Loucy (cell line): ENCODE data around the gene SPDYA.
"Not testable (repeated sequence)": the region's sequence is repeated elsewhere in the genome, so short reads cannot be mapped to it uniquely, and the experiment has no call there.

Experiments
- H2AFZ ChIP-seq: fragments of 200-600 bp; sonication (generic); 2 replicates; pipeline ENCODE4 v1.6.0; 2016; ENCODE audit warnings: antibody characterized with exemption, mild to moderate bottlenecking, low read length, moderate library complexity
- H3F3A ChIP-seq: fragments of 200-600 bp; 2 replicates; pipeline ENCODE4 v1.6.0; 2016; ENCODE audit warnings: antibody characterized with exemption, low read depth, mild to moderate bottlenecking
- H3K27me3 ChIP-seq: fragments of 200-600 bp; sonication (generic); 2 replicates; pipeline ENCODE4 v1.6.1; 2014; ENCODE audit warnings: low read length, mild to moderate bottlenecking; ENCODE audit not compliant: insufficient read depth, poor library complexity, severe bottlenecking
- H3K36me3 ChIP-seq: fragments of 200-600 bp; sonication (generic); 2 replicates; pipeline ENCODE4 v1.6.1; 2016; ENCODE audit warnings: low read length; ENCODE audit not compliant: insufficient read depth
- H3K4me1 ChIP-seq: fragments of 200-600 bp; sonication (generic); 2 replicates; pipeline ENCODE4 v1.5.1; 2014; ENCODE audit warnings: low read length, mild to moderate bottlenecking; ENCODE audit not compliant: insufficient read depth, poor library complexity, severe bottlenecking
- H3K4me2 ChIP-seq: fragments of 200-600 bp; sonication (generic); 2 replicates; pipeline ENCODE4 v1.6.0; 2014; ENCODE audit warnings: antibody characterized with exemption, low read length, low read depth, mild to moderate bottlenecking; ENCODE audit not compliant: poor library complexity, severe bottlenecking
- H3K4me3 ChIP-seq: fragments of 200-600 bp; sonication (generic); 2 replicates; pipeline ENCODE4 v1.5.1; 2014; ENCODE audit warnings: low read length, mild to moderate bottlenecking, mixed read lengths; ENCODE audit not compliant: poor library complexity, severe bottlenecking
- H3K79me2 ChIP-seq: fragments of 200-600 bp; sonication (generic); 2 replicates; pipeline ENCODE4 v1.6.1; 2014; ENCODE audit warnings: low read length; ENCODE audit not compliant: insufficient read depth
- H3K9ac ChIP-seq: fragments of 200-600 bp; sonication (generic); 2 replicates; pipeline ENCODE4 v1.6.0; 2014; ENCODE audit warnings: mild to moderate bottlenecking, low read depth, low read length, moderate library complexity; ENCODE audit not compliant: poor library complexity, severe bottlenecking
- H3K9me2 ChIP-seq: fragments of 200-600 bp; sonication (generic); replicated peaks from 2 replicates; pipeline ENCODE4 v1.6.1; 2016; ENCODE audit warnings: low read depth, low read length, mixed read lengths
- H3K9me3 ChIP-seq: fragments of 200-600 bp; sonication (generic); 2 replicates; pipeline ENCODE4 v1.6.1; 2014; ENCODE audit warnings: mild to moderate bottlenecking, antibody characterized with exemption, low read length, low read depth; ENCODE audit not compliant: insufficient read depth
- H4K20me1 ChIP-seq: fragments of 200-600 bp; sonication (generic); 2 replicates; pipeline ENCODE4 v1.6.0; 2014; ENCODE audit warnings: antibody characterized with exemption, low read length, mild to moderate bottlenecking; ENCODE audit not compliant: insufficient read depth, poor library complexity, severe bottlenecking
- CTCF ChIP-seq: fragments of 200-600 bp; sonication (generic); conservative IDR thresholded peaks from 2 replicates; pipeline ENCODE4 v1.5.1; 2014; ENCODE audit warnings: mild to moderate bottlenecking, antibody characterized with exemption, low read length
- EZH2phosphoT487 ChIP-seq: fragments of 200-600 bp; IDR thresholded peaks from 2 replicates; pipeline ENCODE4 v1.6.1; 2018; ENCODE audit warnings: antibody characterized with exemption, mild to moderate bottlenecking, moderate library complexity, borderline replicate concordance

Gene SPDYA

GRCh38 chr2:28782423-28782822, 28.2 kb upstream of the SPDYA start:
- no peaks in the 10 kb centered on the region for H3K4me1 ChIP-seq
- no peak overlapping the region for H3K4me3 ChIP-seq
- peaks cover 14% of the 10 kb centered on the region; the same call in 1 of the 2 replicates for H3K79me2 ChIP-seq
- peaks cover 23% of the 10 kb centered on the region for H4K20me1 ChIP-seq
- no peaks in the 10 kb centered on the region for H3K27me3 ChIP-seq
- H3F3A ChIP-seq, result no peaks in the 10 kb centered on the region
- H3K36me3 ChIP-seq, result peaks cover 94% of the 10 kb centered on the region
- no peaks in the 10 kb centered on the region for H3K9me2 ChIP-seq
- H3K9me3 ChIP-seq, result no peaks in the 10 kb centered on the region
- no peak overlapping the region for H2AFZ ChIP-seq
- TF ChIP-seq EZH2phosphoT487 (no peak), CTCF (no peak)
- H3K4me2 ChIP-seq, result no peak overlapping the region
- no peak overlapping the region for H3K9ac ChIP-seq

GRCh38 chr2:28784570-28784969, 26.1 kb upstream of the SPDYA start:
- H3K36me3 ChIP-seq, result peaks cover 92% of the 10 kb centered on the region
- H3K9me2 ChIP-seq, H3K4me1 ChIP-seq, H3K27me3 ChIP-seq, H3K4me2 ChIP-seq, H3K79me2 ChIP-seq, H3F3A ChIP-seq, H3K9ac ChIP-seq, H3K9me3 ChIP-seq, H4K20me1 ChIP-seq, H2AFZ ChIP-seq, H3K4me3 ChIP-seq: not testable (repeated sequence)

- Histone ChIP-seq H3K4me3 (no peak overlapping the region), H3K9me2 (no peaks in the 10 kb centered on the region), H3K79me2 (peaks cover 26% of the 10 kb centered on the region), H3K9me3 (no peaks in the 10 kb centered on the region), H2AFZ (no peak overlapping the region), H3K4me1 (no peaks in the 10 kb centered on the region), H3F3A (no peaks in the 10 kb centered on the region), H3K4me2 (no peak overlapping the region), H3K36me3 (peaks cover 92% of the 10 kb centered on the region), H4K20me1 (peaks cover 18% of the 10 kb centered on the region), H3K9ac (no peak overlapping the region), H3K27me3 (no peaks in the 10 kb centered on the region)
- no peak for TF ChIP-seq CTCF
- TF ChIP-seq EZH2phosphoT487, result no peak
These were observed 14.0 kb upstream of the SPDYA start for GRCh38 chr2:28796620-28797019.

DNA sequence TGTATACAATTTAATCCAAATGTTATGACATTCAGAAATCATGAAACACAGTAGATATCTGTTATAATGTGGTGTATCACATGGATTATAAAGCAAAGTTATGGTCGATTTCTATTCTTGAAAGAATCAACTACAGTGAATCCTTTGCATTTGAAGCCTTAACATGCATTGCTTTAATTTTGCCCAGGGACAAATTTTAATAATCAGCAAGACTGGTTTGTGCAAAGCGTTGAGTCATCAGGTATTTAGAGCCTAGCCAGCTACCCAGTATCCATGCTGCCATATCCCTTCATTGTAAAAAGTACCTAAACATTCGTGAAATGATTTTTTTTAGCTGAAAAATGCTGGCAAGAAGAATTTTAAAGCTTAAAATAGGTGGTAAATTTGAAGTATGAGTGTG, 8.9 kb upstream of the SPDYA start:
- H2AFZ ChIP-seq, result no peak overlapping the region
- no peaks in the 10 kb centered on the region for H3K27me3 ChIP-seq
- no peaks in the 10 kb centered on the region for H3K9me3 ChIP-seq
- H3K9ac ChIP-seq, result no peak overlapping the region
- H3K4me1 ChIP-seq, result no peaks in the 10 kb centered on the region
- TF ChIP-seq EZH2phosphoT487, result no peak
- no peak for TF ChIP-seq CTCF
- H3K36me3 ChIP-seq, result peaks cover 67% of the 10 kb centered on the region
- no peaks in the 10 kb centered on the region for H3F3A ChIP-seq
- H3K79me2 ChIP-seq, result peaks cover 7% of the 10 kb centered on the region; the same call in 1 of the 2 replicates
- H3K4me3 ChIP-seq, result no peak overlapping the region
- no peaks in the 10 kb centered on the region for H3K9me2 ChIP-seq
- H4K20me1 ChIP-seq, result peaks cover 12% of the 10 kb centered on the region
- no peak overlapping the region for H3K4me2 ChIP-seq
